ENCODE measurements around the gene ABI3BP. TPM values are rescaled to one million over a fixed set of nuclear protein-coding genes. Genes with fewer than 3 reads are reported as not detected.

ABI3BP gene
- total RNA-seq, 2 experiments from 2014 or later, result not detected

DNA sequence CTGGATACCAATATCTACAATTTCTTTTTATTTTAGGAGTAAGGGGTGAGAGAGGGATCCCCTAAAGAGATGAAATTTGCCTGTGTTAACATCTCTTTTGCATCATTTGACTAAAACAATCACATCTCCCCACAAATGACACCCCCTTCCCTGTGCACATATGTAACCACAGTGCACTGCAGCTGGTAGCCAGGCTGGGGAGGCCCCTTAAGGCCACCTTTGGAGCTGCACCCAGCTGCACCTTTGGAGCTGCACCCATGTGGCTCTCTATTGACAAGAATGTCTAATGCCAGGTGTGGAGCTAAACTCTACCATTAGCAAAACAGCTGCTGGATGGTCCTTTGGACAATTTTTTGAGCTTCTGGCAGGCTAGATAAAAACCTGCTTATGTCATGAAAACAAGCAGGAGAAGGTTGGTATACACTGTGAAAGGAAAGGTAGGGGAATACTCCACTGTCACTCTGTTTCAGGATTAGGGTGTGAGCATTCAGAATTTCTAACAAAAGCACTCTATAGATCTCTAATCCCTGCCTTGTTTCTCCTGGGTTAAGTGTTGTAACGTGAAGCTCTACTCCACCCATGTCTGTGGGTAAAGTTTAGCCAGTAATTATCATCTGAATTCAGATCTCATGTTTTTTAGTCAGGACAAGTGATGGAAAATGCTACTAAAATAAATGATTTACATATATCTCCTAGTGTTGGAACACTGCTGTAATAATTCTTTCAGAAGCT lies 231.8 kb downstream of the ABI3BP start:
- Mint-ChIP-seq H3K27ac (no peak overlapping the region), H3K4me1 (ENCODE audit: low read depth) (no peaks in the 10 kb centered on the region), H3K4me3 (no peak overlapping the region), H3K9me3 (no peaks in the 10 kb centered on the region), H3K27me3 (no peaks in the 10 kb centered on the region), H3K36me3 (ENCODE audit: low read depth) (no peaks in the 10 kb centered on the region)
- intact Hi-C loops (cut with DNase I, micrococcal nuclease), result no loop called here
- ATAC-seq (ENCODE audit: poor library complexity) (peak; percentile 64), DNase-seq (peak in 3 of 14 experiments; percentile 9 to 27 (median 23))
- H3K36me3 ChIP-seq (ENCODE audit: insufficient read depth, low read length), result no peaks in the 10 kb centered on the region
- TF ChIP-seq, protein P1, sequence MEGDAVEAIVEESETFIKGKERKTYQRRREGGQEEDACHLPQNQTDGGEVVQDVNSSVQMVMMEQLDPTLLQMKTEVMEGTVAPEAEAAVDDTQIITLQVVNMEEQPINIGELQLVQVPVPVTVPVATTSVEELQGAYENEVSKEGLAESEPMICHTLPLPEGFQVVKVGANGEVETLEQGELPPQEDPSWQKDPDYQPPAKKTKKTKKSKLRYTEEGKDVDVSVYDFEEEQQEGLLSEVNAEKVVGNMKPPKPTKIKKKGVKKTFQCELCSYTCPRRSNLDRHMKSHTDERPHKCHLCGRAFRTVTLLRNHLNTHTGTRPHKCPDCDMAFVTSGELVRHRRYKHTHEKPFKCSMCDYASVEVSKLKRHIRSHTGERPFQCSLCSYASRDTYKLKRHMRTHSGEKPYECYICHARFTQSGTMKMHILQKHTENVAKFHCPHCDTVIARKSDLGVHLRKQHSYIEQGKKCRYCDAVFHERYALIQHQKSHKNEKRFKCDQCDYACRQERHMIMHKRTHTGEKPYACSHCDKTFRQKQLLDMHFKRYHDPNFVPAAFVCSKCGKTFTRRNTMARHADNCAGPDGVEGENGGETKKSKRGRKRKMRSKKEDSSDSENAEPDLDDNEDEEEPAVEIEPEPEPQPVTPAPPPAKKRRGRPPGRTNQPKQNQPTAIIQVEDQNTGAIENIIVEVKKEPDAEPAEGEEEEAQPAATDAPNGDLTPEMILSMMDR (IDR thresholded peaks at IDR 0.05), result peak; percentile 24
- H3K27ac ChIP-seq (ENCODE audit: low read depth in 1 of 2, low read length in 2 of 2), result no peak overlapping the region
- no peaks in the 10 kb centered on the region for H3K9me3 ChIP-seq (ENCODE audit: control insufficient read depth in 1 of 2, insufficient read depth in 1 of 2, low read length in 2 of 2)
- no peak overlapping the region for H3K4me3 ChIP-seq (ENCODE audit: low read length)
- ChIA-PET CTCF (no interaction called here), POLR2A (no interaction called here)
- no peaks in the 10 kb centered on the region for H3K27me3 ChIP-seq (ENCODE audit: control insufficient read depth in 1 of 2, insufficient read depth in 2 of 2, low read length in 2 of 2)
- no peaks in the 10 kb centered on the region for H3K4me1 ChIP-seq (ENCODE audit: insufficient read depth, low read length)

DNA sequence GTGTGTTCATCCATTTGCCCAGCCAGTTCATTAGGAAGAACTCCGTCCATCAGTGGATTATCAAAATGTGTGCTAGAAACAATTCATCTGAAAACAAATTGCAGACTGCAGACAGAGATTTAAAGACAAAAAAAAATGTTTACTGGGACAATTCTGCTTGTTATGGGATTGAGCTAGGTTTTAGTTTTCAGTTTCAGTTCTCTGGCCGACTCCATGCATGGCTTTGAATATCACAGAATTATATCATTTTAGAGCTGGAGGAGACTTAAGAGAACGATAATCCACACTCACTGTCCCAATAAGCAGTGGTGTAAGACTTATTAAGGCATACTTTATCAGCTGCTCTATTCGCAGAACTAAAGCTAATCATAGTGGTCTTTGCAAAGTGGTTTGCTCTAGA lies 232.8 kb downstream of the ABI3BP start:
- no peaks in the 10 kb centered on the region for H3K9me3 ChIP-seq (ENCODE audit: control insufficient read depth in 1 of 2, insufficient read depth in 1 of 2, low read length in 2 of 2)
- intact Hi-C loops (cut with DNase I, micrococcal nuclease), result no loop called here
- TF ChIP-seq, protein P1 (IDR thresholded peaks at IDR 0.05), result no peak
- POLR2A ChIA-PET, result no interaction called here
- ATAC-seq (ENCODE audit: poor library complexity) (no peak), DNase-seq (no peak)
- no peaks in the 10 kb centered on the region for H3K27me3 ChIP-seq (ENCODE audit: control insufficient read depth in 1 of 2, insufficient read depth in 2 of 2, low read length in 2 of 2)
- H3K4me3 ChIP-seq (ENCODE audit: low read length), result no peak overlapping the region
- Mint-ChIP-seq H3K36me3 (ENCODE audit: low read depth) (no peaks in the 10 kb centered on the region), H3K27me3 (no peaks in the 10 kb centered on the region), H3K27ac (no peak overlapping the region), H3K9me3 (no peaks in the 10 kb centered on the region), H3K4me1 (ENCODE audit: low read depth) (no peaks in the 10 kb centered on the region), H3K4me3 (no peak overlapping the region)
- no peaks in the 10 kb centered on the region for H3K36me3 ChIP-seq (ENCODE audit: insufficient read depth, low read length)
- H3K4me1 ChIP-seq (ENCODE audit: insufficient read depth, low read length), result no peaks in the 10 kb centered on the region
- H3K27ac ChIP-seq (ENCODE audit: low read depth in 1 of 2, low read length in 2 of 2), result no peak overlapping the region
- CTCF ChIA-PET, result interaction anchor here (1.6 kb wide), 1 partner anchor 11 kb away, joined by 4 read pairs; no protein-coding TSS in a partner anchor

DNA sequence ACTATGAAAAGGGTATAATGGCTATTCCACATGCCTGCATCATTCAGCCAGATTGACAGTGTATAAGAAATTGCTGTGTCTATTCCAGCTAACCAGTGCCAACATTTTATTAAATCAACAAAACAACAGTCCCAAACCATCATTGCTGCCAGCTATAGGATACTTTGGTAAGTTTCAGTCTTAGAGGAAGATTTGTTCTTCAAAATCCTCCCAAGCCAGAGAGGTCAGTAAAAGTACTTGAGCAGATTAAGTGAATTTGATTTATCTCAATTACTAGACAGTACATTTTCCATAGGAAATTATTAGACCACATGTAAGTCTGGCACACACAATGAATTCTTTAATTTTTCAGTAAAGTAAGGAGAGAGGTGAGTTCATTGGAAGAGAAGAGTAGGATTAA lies 233.3 kb downstream of the ABI3BP start:
- CTCF ChIA-PET, result interaction anchor here (1.6 kb wide), 1 partner anchor 11 kb away, joined by 4 read pairs; no protein-coding TSS in a partner anchor

More for the DNA sequence above, 233.3 kb downstream of the ABI3BP start:
- Mint-ChIP-seq H3K4me3 (no peak overlapping the region), H3K27me3 (no peaks in the 10 kb centered on the region), H3K36me3 (ENCODE audit: low read depth) (no peaks in the 10 kb centered on the region), H3K4me1 (ENCODE audit: low read depth) (no peaks in the 10 kb centered on the region), H3K27ac (no peak overlapping the region), H3K9me3 (no peaks in the 10 kb centered on the region)
- ATAC-seq (ENCODE audit: poor library complexity) (no peak), DNase-seq (no peak)
- POLR2A ChIA-PET, result no interaction called here
- Histone ChIP-seq H3K4me1 (ENCODE audit: insufficient read depth, low read length) (no peaks in the 10 kb centered on the region), H3K4me3 (ENCODE audit: low read length) (no peak overlapping the region), H3K27ac (ENCODE audit: low read depth in 1 of 2, low read length in 2 of 2) (no peak overlapping the region), H3K27me3 (ENCODE audit: control insufficient read depth in 1 of 2, insufficient read depth in 2 of 2, low read length in 2 of 2) (no peaks in the 10 kb centered on the region), H3K36me3 (ENCODE audit: insufficient read depth, low read length) (no peaks in the 10 kb centered on the region), H3K9me3 (ENCODE audit: control insufficient read depth in 1 of 2, insufficient read depth in 1 of 2, low read length in 2 of 2) (no peaks in the 10 kb centered on the region)
- intact Hi-C loops (cut with DNase I, micrococcal nuclease), result no loop called here
- TF ChIP-seq, protein P1 (IDR thresholded peaks at IDR 0.05), result no peak

Measured in CD4-positive, alpha-beta T cell (primary cell).